K562 (cell line): Measurements from ENCODE around the gene GSTM1. TPM values are rescaled to one million over a fixed set of nuclear protein-coding genes. Genes with fewer than 3 reads are reported as not detected.

Source experiments
- HCFC1 ChIP-seq: IDR thresholded peaks from 2 replicates; pipeline ENCODE4 v1.6.1; 2012; ENCODE audit warnings: low read depth, low read length, improper control_type of control experiment
- HDAC3 ChIP-seq: fragments of 450-650 bp; IDR thresholded peaks from 2 replicates; pipeline ENCODE4 v1.6.1; 2018; ENCODE audit warnings: borderline replicate concordance, mild to moderate bottlenecking, moderate library complexity; ENCODE audit not compliant: partially characterized antibody
- HDAC8 ChIP-seq: fragments of 450-650 bp; IDR thresholded peaks from 2 replicates; pipeline ENCODE4 v1.6.1; 2016; ENCODE audit warnings: mild to moderate bottlenecking, missing genetic modification characterization, moderate library complexity, missing compliant biosample characterization
- HNRNPUL1 ChIP-seq: fragments of 200-400 bp; formaldehyde crosslinking; IDR thresholded peaks from 2 replicates; pipeline ENCODE4 v1.6.1; 2017; ENCODE audit warnings: low read length
- KDM4B ChIP-seq, 2 experiments: fragments of 450-650 bp in 1 of 2; sonication (generic) in 1 of 2; IDR thresholded peaks; 2 replicates each; pipeline ENCODE4 v1.6.1; 2016 to 2017; ENCODE audit warnings: borderline replicate concordance in 2 of 2, antibody characterized with exemption in 1 of 2, low read depth in 1 of 2, mild to moderate bottlenecking in 1 of 2
- LEF1 ChIP-seq: fragments of 450-650 bp; IDR thresholded peaks from 2 replicates; pipeline ENCODE4 v1.6.1; 2016; ENCODE audit warnings: mild to moderate bottlenecking
- PCBP1 ChIP-seq: fragments of 200-400 bp; formaldehyde crosslinking; IDR thresholded peaks from 2 replicates; pipeline ENCODE4 v1.6.1; 2018; ENCODE audit warnings: mild to moderate bottlenecking, low read depth, low read length; ENCODE audit not compliant: poor library complexity, severe bottlenecking
- TGIF2 ChIP-seq: sonication (generic); formaldehyde crosslinking; IDR thresholded peaks from 2 replicates; pipeline ENCODE4 v1.8.1; 2022; ENCODE audit warnings: mild to moderate bottlenecking, missing genetic modification reagents, moderate library complexity
- TOE1 ChIP-seq, 2 experiments: fragments of 450-650 bp in 1 of 2; sonication (generic) in 1 of 2; formaldehyde crosslinking in 1 of 2; IDR thresholded peaks; 2 replicates each; pipeline versions ENCODE4 v1.7.1 to v1.8.0; 2016 to 2022; ENCODE audit warnings: borderline replicate concordance in 2 of 2, mild to moderate bottlenecking in 2 of 2, antibody characterized with exemption in 1 of 2, inconsistent platforms in 1 of 2, low read depth in 1 of 2, missing genetic modification reagents in 1 of 2, moderate library complexity in 1 of 2
- ZNF140 ChIP-seq: fragments of 250-450 bp; sonication (Bioruptor Pico); IDR thresholded peaks from 2 replicates; pipeline ENCODE4 v1.8.0; 2021; ENCODE audit warnings: moderate library complexity, mild to moderate bottlenecking, inconsistent platforms
- ZNF354B ChIP-seq: fragments of 250-450 bp; sonication (Bioruptor Pico); IDR thresholded peaks from 2 replicates; pipeline ENCODE4 v1.4.0; 2020
- ZNF644 ChIP-seq: fragments of 200-800 bp; sonication (Bioruptor generic); IDR thresholded peaks from 2 replicates; pipeline ENCODE4 v1.6.1; 2016; ENCODE audit warnings: low read depth, missing genetic modification characterization, missing compliant biosample characterization
- ZNF766 ChIP-seq: fragments of 200-800 bp; sonication (Bioruptor generic); conservative IDR thresholded peaks from 2 replicates; pipeline ENCODE4 v1.6.1; 2016; ENCODE audit warnings: missing genetic modification characterization, missing compliant biosample characterization
- polyA plus RNA-seq, 8 experiments: library from polyadenylated mRNA; depleted of rRNA in 4 of 8; stranded (reverse) in 5 of 8; unstranded in 3 of 8; fragments of >200 nt; fragmentation: Nextera tagmentation in 2 of 8; fragmentation: Illumina TruSeq in 1 of 8; extraction: Ambion mirVana in 2 of 8; extraction: Trizol in 1 of 8; gene quantifications; 2 replicates each; pipeline versions ENCODE4 v1.2.1 to v1.2.3, GENCODE V29; 2011 to 2014; ENCODE audit warnings: inconsistent platforms in 1 of 8, missing spikeins in 1 of 8
- total RNA-seq, 7 experiments: library from RNA; depleted of rRNA in 6 of 7; stranded (reverse); fragments of >200 nt in 6 of 7; fragmentation: Illumina TruSeq in 2 of 7; extraction: Trizol in 2 of 7; gene quantifications; 2 replicates each; pipeline versions ENCODE4 v1.2.1 to v1.2.3, GENCODE V29; 2011 to 2021; ENCODE audit warnings: low replicate concordance in 1 of 7
- TF ChIP-seq, protein P1 (sequence below): fragments of 250-450 bp; sonication (Bioruptor Pico); IDR thresholded peaks from 2 replicates; pipeline ENCODE4 v1.8.0; 2022; ENCODE audit warnings: inconsistent platforms, mild to moderate bottlenecking, moderate library complexity, borderline replicate concordance
- TF ChIP-seq, protein P2 (sequence below): sonication (generic); formaldehyde crosslinking; IDR thresholded peaks from 2 replicates; pipeline ENCODE4 v1.8.1; 2023; ENCODE audit warnings: mild to moderate bottlenecking, missing genetic modification reagents
- TF ChIP-seq, protein P3 (sequence below): IDR thresholded peaks from 2 replicates; pipeline ENCODE4 v1.6.1; 2011; ENCODE audit warnings: borderline replicate concordance, low read depth, mild to moderate bottlenecking, moderate library complexity, low read length; ENCODE audit not compliant: insufficient read depth, poor library complexity, severe bottlenecking
- TF ChIP-seq, protein P4 (sequence below): fragments of 200-800 bp; sonication (Bioruptor generic); IDR thresholded peaks from 2 replicates; pipeline ENCODE4 v1.6.1; 2016; ENCODE audit warnings: missing genetic modification characterization, missing compliant biosample characterization

Gene GSTM1
- total and polyA plus RNA-seq, 9 of the 15 experiments (the other 6 are each of a cell fraction or from before 2014, with no cell fraction given): not detected

DNA sequence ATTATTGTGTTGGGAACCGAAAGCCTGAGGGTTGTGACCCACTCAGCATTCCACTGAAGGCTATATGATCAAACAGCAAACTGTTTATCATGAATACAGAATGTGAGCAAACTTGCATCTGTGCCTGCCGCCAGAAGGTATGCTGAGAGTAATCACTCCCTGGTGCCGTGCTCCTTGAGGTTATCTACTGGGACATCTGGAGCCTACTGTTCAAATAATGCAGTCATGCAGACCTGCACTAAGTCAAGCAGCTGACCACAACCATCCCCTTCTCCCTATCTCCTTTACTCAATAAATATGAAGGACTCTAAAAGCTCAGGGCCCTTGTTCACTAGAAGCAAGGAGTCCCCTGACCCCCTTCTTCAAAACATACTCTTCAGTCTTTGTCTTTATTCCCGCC is 37.9 kb downstream of the GSTM1 start (continued):
- TF ChIP-seq TOE1 (IDR thresholded peaks at IDR 0.05; ENCODE audit: borderline replicate concordance) (no peak), TOE1 (CRISPR knock-in tag; IDR thresholded peaks at IDR 0.05; ENCODE audit: borderline replicate concordance, low read depth) (no peak), TGIF2 (no peak), KDM4B (IDR thresholded peaks at IDR 0.05; ENCODE audit: borderline replicate concordance in 2 of 2, low read depth in 1 of 2) (no peak), HDAC3 (peak; percentile 24), HDAC8 (tag) (no peak), ZNF354B (no peak), HCFC1 (no peak), ZNF140 (no peak), HNRNPUL1 (no peak), LEF1 (peak; percentile 83; the same call in 1 of the 2 replicates), ZNF766 (CRISPR knock-in tag) (no peak), PCBP1 (no peak), ZNF644 (tag) (0 out of 2 replicates have a peak, but pooled peaks have one; percentile 41)
- TF ChIP-seq, protein P1, sequence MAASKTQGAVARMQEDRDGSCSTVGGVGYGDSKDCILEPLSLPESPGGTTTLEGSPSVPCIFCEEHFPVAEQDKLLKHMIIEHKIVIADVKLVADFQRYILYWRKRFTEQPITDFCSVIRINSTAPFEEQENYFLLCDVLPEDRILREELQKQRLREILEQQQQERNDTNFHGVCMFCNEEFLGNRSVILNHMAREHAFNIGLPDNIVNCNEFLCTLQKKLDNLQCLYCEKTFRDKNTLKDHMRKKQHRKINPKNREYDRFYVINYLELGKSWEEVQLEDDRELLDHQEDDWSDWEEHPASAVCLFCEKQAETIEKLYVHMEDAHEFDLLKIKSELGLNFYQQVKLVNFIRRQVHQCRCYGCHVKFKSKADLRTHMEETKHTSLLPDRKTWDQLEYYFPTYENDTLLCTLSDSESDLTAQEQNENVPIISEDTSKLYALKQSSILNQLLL (CRISPR knock-in tag): no peak
- TF ChIP-seq, protein P2, sequence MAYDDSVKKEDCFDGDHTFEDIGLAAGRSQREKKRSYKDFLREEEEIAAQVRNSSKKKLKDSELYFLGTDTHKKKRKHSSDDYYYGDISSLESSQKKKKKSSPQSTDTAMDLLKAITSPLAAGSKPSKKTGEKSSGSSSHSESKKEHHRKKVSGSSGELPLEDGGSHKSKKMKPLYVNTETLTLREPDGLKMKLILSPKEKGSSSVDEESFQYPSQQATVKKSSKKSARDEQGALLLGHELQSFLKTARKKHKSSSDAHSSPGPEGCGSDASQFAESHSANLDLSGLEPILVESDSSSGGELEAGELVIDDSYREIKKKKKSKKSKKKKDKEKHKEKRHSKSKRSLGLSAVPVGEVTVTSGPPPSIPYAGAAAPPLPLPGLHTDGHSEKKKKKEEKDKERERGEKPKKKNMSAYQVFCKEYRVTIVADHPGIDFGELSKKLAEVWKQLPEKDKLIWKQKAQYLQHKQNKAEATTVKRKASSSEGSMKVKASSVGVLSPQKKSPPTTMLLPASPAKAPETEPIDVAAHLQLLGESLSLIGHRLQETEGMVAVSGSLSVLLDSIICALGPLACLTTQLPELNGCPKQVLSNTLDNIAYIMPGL (CRISPR knock-in tag): no peak
- TF ChIP-seq, protein P3, sequence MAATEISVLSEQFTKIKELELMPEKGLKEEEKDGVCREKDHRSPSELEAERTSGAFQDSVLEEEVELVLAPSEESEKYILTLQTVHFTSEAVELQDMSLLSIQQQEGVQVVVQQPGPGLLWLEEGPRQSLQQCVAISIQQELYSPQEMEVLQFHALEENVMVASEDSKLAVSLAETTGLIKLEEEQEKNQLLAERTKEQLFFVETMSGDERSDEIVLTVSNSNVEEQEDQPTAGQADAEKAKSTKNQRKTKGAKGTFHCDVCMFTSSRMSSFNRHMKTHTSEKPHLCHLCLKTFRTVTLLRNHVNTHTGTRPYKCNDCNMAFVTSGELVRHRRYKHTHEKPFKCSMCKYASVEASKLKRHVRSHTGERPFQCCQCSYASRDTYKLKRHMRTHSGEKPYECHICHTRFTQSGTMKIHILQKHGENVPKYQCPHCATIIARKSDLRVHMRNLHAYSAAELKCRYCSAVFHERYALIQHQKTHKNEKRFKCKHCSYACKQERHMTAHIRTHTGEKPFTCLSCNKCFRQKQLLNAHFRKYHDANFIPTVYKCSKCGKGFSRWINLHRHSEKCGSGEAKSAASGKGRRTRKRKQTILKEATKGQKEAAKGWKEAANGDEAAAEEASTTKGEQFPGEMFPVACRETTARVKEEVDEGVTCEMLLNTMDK: no peak
- TF ChIP-seq, protein P4, sequence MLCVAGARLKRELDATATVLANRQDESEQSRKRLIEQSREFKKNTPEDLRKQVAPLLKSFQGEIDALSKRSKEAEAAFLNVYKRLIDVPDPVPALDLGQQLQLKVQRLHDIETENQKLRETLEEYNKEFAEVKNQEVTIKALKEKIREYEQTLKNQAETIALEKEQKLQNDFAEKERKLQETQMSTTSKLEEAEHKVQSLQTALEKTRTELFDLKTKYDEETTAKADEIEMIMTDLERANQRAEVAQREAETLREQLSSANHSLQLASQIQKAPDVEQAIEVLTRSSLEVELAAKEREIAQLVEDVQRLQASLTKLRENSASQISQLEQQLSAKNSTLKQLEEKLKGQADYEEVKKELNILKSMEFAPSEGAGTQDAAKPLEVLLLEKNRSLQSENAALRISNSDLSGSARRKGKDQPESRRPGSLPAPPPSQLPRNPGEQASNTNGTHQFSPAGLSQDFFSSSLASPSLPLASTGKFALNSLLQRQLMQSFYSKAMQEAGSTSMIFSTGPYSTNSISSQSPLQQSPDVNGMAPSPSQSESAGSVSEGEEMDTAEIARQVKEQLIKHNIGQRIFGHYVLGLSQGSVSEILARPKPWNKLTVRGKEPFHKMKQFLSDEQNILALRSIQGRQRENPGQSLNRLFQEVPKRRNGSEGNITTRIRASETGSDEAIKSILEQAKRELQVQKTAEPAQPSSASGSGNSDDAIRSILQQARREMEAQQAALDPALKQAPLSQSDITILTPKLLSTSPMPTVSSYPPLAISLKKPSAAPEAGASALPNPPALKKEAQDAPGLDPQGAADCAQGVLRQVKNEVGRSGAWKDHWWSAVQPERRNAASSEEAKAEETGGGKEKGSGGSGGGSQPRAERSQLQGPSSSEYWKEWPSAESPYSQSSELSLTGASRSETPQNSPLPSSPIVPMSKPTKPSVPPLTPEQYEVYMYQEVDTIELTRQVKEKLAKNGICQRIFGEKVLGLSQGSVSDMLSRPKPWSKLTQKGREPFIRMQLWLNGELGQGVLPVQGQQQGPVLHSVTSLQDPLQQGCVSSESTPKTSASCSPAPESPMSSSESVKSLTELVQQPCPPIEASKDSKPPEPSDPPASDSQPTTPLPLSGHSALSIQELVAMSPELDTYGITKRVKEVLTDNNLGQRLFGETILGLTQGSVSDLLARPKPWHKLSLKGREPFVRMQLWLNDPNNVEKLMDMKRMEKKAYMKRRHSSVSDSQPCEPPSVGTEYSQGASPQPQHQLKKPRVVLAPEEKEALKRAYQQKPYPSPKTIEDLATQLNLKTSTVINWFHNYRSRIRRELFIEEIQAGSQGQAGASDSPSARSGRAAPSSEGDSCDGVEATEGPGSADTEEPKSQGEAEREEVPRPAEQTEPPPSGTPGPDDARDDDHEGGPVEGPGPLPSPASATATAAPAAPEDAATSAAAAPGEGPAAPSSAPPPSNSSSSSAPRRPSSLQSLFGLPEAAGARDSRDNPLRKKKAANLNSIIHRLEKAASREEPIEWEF (CRISPR knock-in tag): no peak
